Calu3 (cell line): ENCODE data around the gene OR5P2. TPM values are rescaled to one million over a fixed set of nuclear protein-coding genes. Genes with fewer than 3 reads are reported as not detected.

ENCODE experiments used
- BruUV-seq: library from RNA; stranded (reverse); fragments of 400-500 nt; replicated peaks from 2 replicates; lab custom pipeline; 2021; lab: Mats Ljungman, UMichigan
- CTCF ChIA-PET: fragments of 300-600 bp; sonication (Branson Sonifier 250); formaldehyde crosslinking; loops from one replicate; lab custom pipeline; 2022; ENCODE audit warnings: antibody characterized with exemption; lab: Charles Lee
- DNase-seq: peaks from one replicate; pipeline ENCODE4 v3.0.0; 2022
- H3K27ac Mint-ChIP-seq: one replicate; pipeline ENCODE4 v1.8.0; 2022; ENCODE audit warnings: mixed read lengths; ENCODE audit not compliant: unreplicated experiment
- H3K27me3 Mint-ChIP-seq: one replicate; pipeline ENCODE4 v1.8.0; 2022; ENCODE audit warnings: mixed read lengths; ENCODE audit not compliant: unreplicated experiment
- H3K36me3 Mint-ChIP-seq: one replicate; pipeline ENCODE4 v1.8.0; 2022; ENCODE audit warnings: mild to moderate bottlenecking, moderate library complexity, mixed read lengths; ENCODE audit not compliant: insufficient read depth, unreplicated experiment
- H3K4me1 Mint-ChIP-seq: one replicate; pipeline ENCODE4 v1.8.0; 2022; ENCODE audit warnings: mild to moderate bottlenecking, low read depth, mixed read lengths; ENCODE audit not compliant: unreplicated experiment
- H3K4me3 Mint-ChIP-seq: one replicate; pipeline ENCODE4 v1.8.0; 2022; ENCODE audit warnings: mild to moderate bottlenecking, low read depth, moderate library complexity, mixed read lengths; ENCODE audit not compliant: unreplicated experiment
- H3K9me3 Mint-ChIP-seq: one replicate; pipeline ENCODE4 v1.8.0; 2022; ENCODE audit warnings: low read depth, mixed read lengths; ENCODE audit not compliant: unreplicated experiment
- CTCF ChIP-seq: fragments of 200-600 bp; IDR thresholded peaks from one replicate; pipeline ENCODE4 v1.8.0; 2022; ENCODE audit warnings: antibody characterized with exemption; ENCODE audit not compliant: unreplicated experiment
- intact Hi-C: fragments of 100-400 bp; cut with micrococcal nuclease; formaldehyde crosslinking; loops from one replicate; pipeline ENCODE4 v1.10.0; 2022; ENCODE audit not compliant: unreplicated experiment
- total RNA-seq: library from RNA; stranded (reverse); gene quantifications from 2 replicates; pipeline ENCODE4 v1.2.3, GENCODE V29; 2022

OR5P2 gene
- total RNA-seq, 1 experiment from 2014 or later = not detected

- DNase-seq = no peak
- H3K36me3 Mint-ChIP-seq = no peaks in the 10 kb centered on the region
- no peaks in the 10 kb centered on the region for H3K9me3 Mint-ChIP-seq
- no TSS peak for BruUV-seq
- peaks cover 26% of the 10 kb centered on the region for H3K27me3 Mint-ChIP-seq
- H3K4me1 Mint-ChIP-seq = no peaks in the 10 kb centered on the region
- no peak overlapping the region for H3K27ac Mint-ChIP-seq
- TF ChIP-seq CTCF = no peak
- CTCF ChIA-PET = no interaction called here
- H3K4me3 Mint-ChIP-seq = no peak overlapping the region
- intact Hi-C loops = no loop called here
Measured at GRCh38 chr11:7749456-7749855, 47.3 kb downstream of the OR5P2 start.

Other genes with a start within 250 kb of the OR5P2 start
- 15.3 and 23.0 TPM in 2 replicates for gene CYB5R2, start 123.4 kb downstream of the OR5P2 start, total RNA-seq
- not detected in 2 replicates for gene OVCH2, start 90.5 kb downstream of the OR5P2 start, total RNA-seq
- gene OR5P3, start 33.9 kb upstream of the OR5P2 start, total RNA-seq = not detected in 2 replicates
- not detected in 2 replicates for gene OR10A6, start 134.3 kb upstream of the OR5P2 start, total RNA-seq
- gene OR10A3, start 144.8 kb upstream of the OR5P2 start, total RNA-seq = not detected in 2 replicates
- gene NLRP10, start 168.5 kb upstream of the OR5P2 start, total RNA-seq = not detected in 2 replicates
- gene EIF3F, start 190.4 kb upstream of the OR5P2 start, total RNA-seq = 178 and 197 TPM in 2 replicates